Measurements from ENCODE around the gene PAX2.

GRCh38 chr10:100786591-100786990 is 41.2 kb downstream of the PAX2 start:
- TF ChIP-seq, protein P1, sequence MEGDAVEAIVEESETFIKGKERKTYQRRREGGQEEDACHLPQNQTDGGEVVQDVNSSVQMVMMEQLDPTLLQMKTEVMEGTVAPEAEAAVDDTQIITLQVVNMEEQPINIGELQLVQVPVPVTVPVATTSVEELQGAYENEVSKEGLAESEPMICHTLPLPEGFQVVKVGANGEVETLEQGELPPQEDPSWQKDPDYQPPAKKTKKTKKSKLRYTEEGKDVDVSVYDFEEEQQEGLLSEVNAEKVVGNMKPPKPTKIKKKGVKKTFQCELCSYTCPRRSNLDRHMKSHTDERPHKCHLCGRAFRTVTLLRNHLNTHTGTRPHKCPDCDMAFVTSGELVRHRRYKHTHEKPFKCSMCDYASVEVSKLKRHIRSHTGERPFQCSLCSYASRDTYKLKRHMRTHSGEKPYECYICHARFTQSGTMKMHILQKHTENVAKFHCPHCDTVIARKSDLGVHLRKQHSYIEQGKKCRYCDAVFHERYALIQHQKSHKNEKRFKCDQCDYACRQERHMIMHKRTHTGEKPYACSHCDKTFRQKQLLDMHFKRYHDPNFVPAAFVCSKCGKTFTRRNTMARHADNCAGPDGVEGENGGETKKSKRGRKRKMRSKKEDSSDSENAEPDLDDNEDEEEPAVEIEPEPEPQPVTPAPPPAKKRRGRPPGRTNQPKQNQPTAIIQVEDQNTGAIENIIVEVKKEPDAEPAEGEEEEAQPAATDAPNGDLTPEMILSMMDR (CRISPR knock-in tag; IDR thresholded peaks at IDR 0.05), result no peak
- TF ChIP-seq TBP (CRISPR knock-in tag; IDR thresholded peaks at IDR 0.05) (no peak), NBN (conservative IDR thresholded peaks at IDR 0.05) (no peak), NFIC (IDR thresholded peaks at IDR 0.05; ENCODE audit: low read length) (no peak), ZNF790 (CRISPR knock-in tag; IDR thresholded peaks at IDR 0.05; ENCODE audit: borderline replicate concordance) (no peak), ZNF780A (CRISPR knock-in tag; IDR thresholded peaks at IDR 0.05) (no peak), ZBTB1 (CRISPR knock-in tag; IDR thresholded peaks at IDR 0.05; ENCODE audit: borderline replicate concordance) (no peak), TAF1 (CRISPR knock-in tag; IDR thresholded peaks at IDR 0.05) (no peak), ZFYVE20 (CRISPR knock-in tag; IDR thresholded peaks at IDR 0.05; ENCODE audit: borderline replicate concordance, low read depth) (no peak)

Data from HepG2 (cell line).